A549 (cell line): ENCODE measurements around the gene SLC6A20. TPM values are rescaled to one million over a fixed set of nuclear protein-coding genes. Genes with fewer than 3 reads are reported as not detected.

ENCODE experiments used
- ATAC-seq, 2 experiments: fragments of 200-7000 bp in 1 of 2; fragments of >200 bp in 1 of 2; cut with Nextera tagmentation in 1 of 2; cut with Tn5 transposase in 1 of 2; 3 replicates each; pipeline versions ENCODE4 v1.8.0 to v1.9.1; 2018 to 2020; ENCODE audit warnings: mild to moderate bottlenecking in 1 of 2, moderate library complexity in 1 of 2
- CTCF ChIA-PET: fragments of 300-600 bp; sonication (Branson Sonifier 250); formaldehyde crosslinking; extraction: SDS; loops from one replicate; lab custom pipeline; 2021; ENCODE audit warnings: antibody characterized with exemption, inconsistent platforms; lab: Yijun Ruan, JAX
- POLR2A ChIA-PET: fragments of 350-600 bp; formaldehyde crosslinking; extraction: SDS; loops from one replicate; lab custom pipeline; 2021; ENCODE audit warnings: antibody characterized with exemption, inconsistent platforms; lab: Yijun Ruan, JAX
- DNase-seq, 2 experiments: peaks; one replicate each; pipeline versions ENCODE4 v3.0.0 to v3.0.0-alpha.2; 2011 to 2016; ENCODE audit warnings: low read depth in 1 of 2, low spot score in 1 of 2
- FAIRE-seq: peaks from 2 replicates; lab custom pipeline; 2011; peaks lifted over from hg19 to GRCh38; lab: Jason Lieb, UNC
- H3K27ac ChIP-seq, 2 experiments: fragments of >200 bp; sonication (Bioruptor Twin); formaldehyde crosslinking; 3 replicates each; pipeline ENCODE4 v1.5.1; 2016 to 2017
- H3K4me1 ChIP-seq: fragments of >200 bp; sonication (Bioruptor Twin); formaldehyde crosslinking; 3 replicates; pipeline ENCODE4 v1.6.1; 2016
- H3K4me2 ChIP-seq: fragments of >200 bp; sonication (Bioruptor Twin); formaldehyde crosslinking; 3 replicates; pipeline ENCODE4 v1.6.1; 2016
- H3K4me3 ChIP-seq: fragments of >200 bp; sonication (Bioruptor Twin); formaldehyde crosslinking; 3 replicates; pipeline ENCODE4 v1.5.1; 2016
- H3K9me3 ChIP-seq: fragments of >200 bp; sonication (Bioruptor Twin); formaldehyde crosslinking; 3 replicates; pipeline ENCODE4 v1.6.1; 2016
- BHLHE40 ChIP-seq: IDR thresholded peaks from 2 replicates; pipeline ENCODE4 v1.6.1; 2012; ENCODE audit warnings: low read depth, low read length, inconsistent platforms
- CTCF ChIP-seq: fragments of >200 bp; sonication (Bioruptor Twin); formaldehyde crosslinking; IDR thresholded peaks from 3 replicates; pipeline ENCODE4 v1.5.1; 2016
- E2F6 ChIP-seq: IDR thresholded peaks from 2 replicates; pipeline ENCODE4 v1.6.1; 2012; ENCODE audit warnings: low read depth, borderline replicate concordance
- EHF ChIP-seq: fragments of 250-450 bp; sonication (Bioruptor Pico); IDR thresholded peaks from 2 replicates; pipeline ENCODE4 v1.5.0; 2020; ENCODE audit warnings: mild to moderate bottlenecking
- EP300 ChIP-seq, 2 experiments: fragments of >200 bp; sonication (Bioruptor Twin); formaldehyde crosslinking; IDR thresholded peaks; 2 replicates in 1 of 2; 3 replicates in 1 of 2; pipeline ENCODE4 v1.6.1; 2016 to 2017
- FOSB ChIP-seq: fragments of 250-450 bp; sonication (Bioruptor Pico); IDR thresholded peaks from 2 replicates; pipeline ENCODE4 v1.5.0; 2020; ENCODE audit warnings: mild to moderate bottlenecking, moderate library complexity
- FOXS1 ChIP-seq: fragments of 250-450 bp; sonication (Bioruptor Pico); IDR thresholded peaks from 2 replicates; pipeline ENCODE4 v1.5.0; 2020; ENCODE audit warnings: mild to moderate bottlenecking, moderate library complexity
- HDAC2 ChIP-seq: fragments of 200-600 bp; sonication (generic); IDR thresholded peaks from 2 replicates; pipeline ENCODE4 v1.6.1; 2016
- HOXB13 ChIP-seq: fragments of 250-450 bp; sonication (Bioruptor Pico); IDR thresholded peaks from 2 replicates; pipeline ENCODE4 v1.5.0; 2020; ENCODE audit warnings: low read depth, mild to moderate bottlenecking, moderate library complexity
- JUN ChIP-seq, 2 experiments: fragments of >200 bp; sonication (Bioruptor Twin); formaldehyde crosslinking; IDR thresholded peaks; 2 replicates in 1 of 2; 3 replicates in 1 of 2; pipeline ENCODE4 v1.6.1; 2016 to 2017
- JUNB ChIP-seq: fragments of >200 bp; sonication (Bioruptor Twin); formaldehyde crosslinking; IDR thresholded peaks from 2 replicates; pipeline ENCODE4 v1.6.1; 2016
- KDM1A ChIP-seq: fragments of 200-600 bp; sonication (generic); IDR thresholded peaks from 2 replicates; pipeline ENCODE4 v1.6.1; 2016; ENCODE audit warnings: low read depth, mild to moderate bottlenecking
- KDM5A ChIP-seq: fragments of 200-600 bp; sonication (generic); IDR thresholded peaks from 2 replicates; pipeline ENCODE4 v1.6.1; 2016; ENCODE audit warnings: antibody characterized with exemption, mild to moderate bottlenecking
- MAX ChIP-seq: IDR thresholded peaks from 2 replicates; pipeline ENCODE4 v1.6.1; 2012
- MYC ChIP-seq: IDR thresholded peaks from 2 replicates; pipeline ENCODE4 v1.6.1; 2012; ENCODE audit warnings: mild to moderate bottlenecking, inconsistent platforms, low read length, improper control_type of control experiment, borderline replicate concordance
- NFE2L2 ChIP-seq: fragments of 150-350 bp; conservative IDR thresholded peaks from 2 replicates; pipeline ENCODE4 v1.6.1; 2014; ENCODE audit warnings: low read length
- NR3C1 ChIP-seq: fragments of >200 bp; sonication (Bioruptor Twin); formaldehyde crosslinking; IDR thresholded peaks from 3 replicates; pipeline ENCODE4 v1.6.1; 2017
- POLR2A ChIP-seq: IDR thresholded peaks from 2 replicates; pipeline ENCODE4 v1.6.1; 2012; ENCODE audit warnings: mild to moderate bottlenecking, low read length
- RAD21 ChIP-seq, 2 experiments: fragments of >200 bp in 1 of 2; sonication (Bioruptor Twin) in 1 of 2; formaldehyde crosslinking in 1 of 2; IDR thresholded peaks in 1 of 2; conservative IDR thresholded peaks in 1 of 2; 2 replicates in 1 of 2; 3 replicates in 1 of 2; pipeline ENCODE4 v1.6.1; 2012 to 2018; ENCODE audit warnings: inconsistent platforms in 1 of 2
- RARB ChIP-seq: fragments of 250-450 bp; sonication (Bioruptor Pico); IDR thresholded peaks from 2 replicates; pipeline ENCODE4 v1.8.0; 2021; ENCODE audit warnings: mild to moderate bottlenecking, moderate library complexity
- RCOR1 ChIP-seq: fragments of 150-350 bp; IDR thresholded peaks from 2 replicates; pipeline ENCODE4 v1.6.1; 2014; ENCODE audit warnings: antibody characterized with exemption, low read length, low read depth
- RFX5 ChIP-seq: fragments of 450-650 bp; IDR thresholded peaks from 2 replicates; pipeline ENCODE4 v1.7.1; 2014; ENCODE audit warnings: antibody characterized with exemption, mild to moderate bottlenecking, moderate library complexity
- RNF2 ChIP-seq: fragments of 200-600 bp; sonication (generic); IDR thresholded peaks from 2 replicates; pipeline ENCODE4 v1.6.1; 2016; ENCODE audit warnings: low read depth, mild to moderate bottlenecking, antibody characterized with exemption, moderate library complexity, borderline replicate concordance
- TFCP2L1 ChIP-seq: fragments of 250-450 bp; sonication (Bioruptor Pico); IDR thresholded peaks from 2 replicates; pipeline ENCODE4 v1.5.0; 2021; ENCODE audit warnings: mild to moderate bottlenecking
- TP53 ChIP-seq: fragments of 250-450 bp; sonication (Bioruptor Pico); IDR thresholded peaks from 2 replicates; pipeline ENCODE4 v1.5.0; 2021; ENCODE audit warnings: mild to moderate bottlenecking, moderate library complexity
- ZNF302 ChIP-seq: fragments of 250-450 bp; sonication (Bioruptor Pico); IDR thresholded peaks from 2 replicates; pipeline ENCODE4 v1.9.0; 2021; ENCODE audit warnings: inconsistent platforms, mild to moderate bottlenecking, moderate library complexity
- WGBS: methylation state at CpG from one replicate; pipeline ENCODE4 v1.1.6; 2017; ENCODE audit errors: missing lambda C conversion rate; 5-methylcytosine and 5-hydroxymethylcytosine counted together
- polyA plus RNA-seq, 4 experiments: library from polyadenylated mRNA; depleted of rRNA in 3 of 4; stranded (reverse); fragments of >200 nt; fragmentation: RNase III in 1 of 4; extraction: RNeasy Plus Mini Kit Qiagen cat#74134 plus additional on column Dnase treatment in 1 of 4; gene quantifications; 2 replicates in 3 of 4; 3 replicates in 1 of 4; pipeline ENCODE4 v1.2.3, GENCODE V29; 2011 to 2017
- TF ChIP-seq, protein P1 (sequence below): fragments of >200 bp; sonication (Bioruptor Twin); formaldehyde crosslinking; IDR thresholded peaks from 2 replicates; pipeline ENCODE4 v1.6.1; 2016
- TF ChIP-seq, protein P2 (sequence below): fragments of 150-350 bp; IDR thresholded peaks from 2 replicates; pipeline ENCODE4 v1.6.1; 2014; ENCODE audit warnings: low read depth, mild to moderate bottlenecking, low read length
- TF ChIP-seq, protein P3 (sequence below): fragments of 450-650 bp; IDR thresholded peaks from 2 replicates; pipeline ENCODE4 v1.6.1; 2014; ENCODE audit warnings: antibody characterized with exemption

SLC6A20 gene
- polyA plus RNA-seq, 2 of the 4 experiments (the other 2 are of a cell fraction): not detected

- DNase-seq (no peak), FAIRE-seq (no peak), ATAC-seq (no peak)
- Histone ChIP-seq H3K4me3 (no peak overlapping the region), H3K4me1 (peaks cover 19% of the 10 kb centered on the region), H3K9me3 (peaks cover 14% of the 10 kb centered on the region; the same call in 2 of the 3 replicates), H3K4me2 (no peak overlapping the region), H3K27ac (no peak overlapping the region)
- ChIA-PET POLR2A (no interaction called here), CTCF (no interaction called here)
- no peak for TF ChIP-seq RNF2
- no peak for TF ChIP-seq JUN (IDR thresholded peaks at IDR 0.05)
- TF ChIP-seq JUNB: no peak
- no peak for TF ChIP-seq KDM5A
- no peak for TF ChIP-seq HDAC2
- no peak for TF ChIP-seq RCOR1
- TF ChIP-seq POLR2A: no peak
- TF ChIP-seq RAD21 (conservative IDR thresholded peaks at IDR 0.05 in 1 of 2, IDR thresholded peaks at IDR 0.05 in 1 of 2): no peak
- TF ChIP-seq TP53 (CRISPR knock-in tag): no peak
- TF ChIP-seq KDM1A: no peak
- no peak for TF ChIP-seq E2F6
- no peak for TF ChIP-seq ZNF302
- TF ChIP-seq NR3C1: no peak
- 75% methylated on average over 1 of the region's 1 CpG for WGBS
These were observed 24.8 kb upstream of the SLC6A20 start for GRCh38 chr3:45821127-45821526.

- 62% methylated on average over 2 of the region's 2 CpGs for WGBS
- peaks cover 19% of the 10 kb centered on the region for H3K4me1 ChIP-seq
- CTCF ChIA-PET: interaction anchor here (1.3 kb wide), 1 partner anchor 12 kb away, joined by 3 read pairs; no protein-coding TSS in a partner anchor
- POLR2A ChIA-PET: no interaction called here
- TF ChIP-seq, protein P1, sequence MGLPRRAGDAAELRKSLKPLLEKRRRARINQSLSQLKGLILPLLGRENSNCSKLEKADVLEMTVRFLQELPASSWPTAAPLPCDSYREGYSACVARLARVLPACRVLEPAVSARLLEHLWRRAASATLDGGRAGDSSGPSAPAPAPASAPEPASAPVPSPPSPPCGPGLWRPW: no peak
- TF ChIP-seq NFE2L2 (no peak), BHLHE40 (no peak), MYC (no peak), FOXS1 (CRISPR knock-in tag) (no peak), RNF2 (no peak), RFX5 (no peak), HOXB13 (CRISPR knock-in tag) (no peak), ZNF302 (no peak), MAX (no peak), KDM5A (no peak)
- FAIRE-seq: no peak
- no peak overlapping the region for H3K4me2 ChIP-seq
- H3K4me3 ChIP-seq: no peak overlapping the region
- H3K9me3 ChIP-seq: peaks cover 15% of the 10 kb centered on the region; the same call in 2 of the 3 replicates
- H3K27ac ChIP-seq: no peak overlapping the region
- ATAC-seq: no peak
- DNase-seq: no peak
These were observed 23.2 kb upstream of the SLC6A20 start for GRCh38 chr3:45819543-45819942.

DNA sequence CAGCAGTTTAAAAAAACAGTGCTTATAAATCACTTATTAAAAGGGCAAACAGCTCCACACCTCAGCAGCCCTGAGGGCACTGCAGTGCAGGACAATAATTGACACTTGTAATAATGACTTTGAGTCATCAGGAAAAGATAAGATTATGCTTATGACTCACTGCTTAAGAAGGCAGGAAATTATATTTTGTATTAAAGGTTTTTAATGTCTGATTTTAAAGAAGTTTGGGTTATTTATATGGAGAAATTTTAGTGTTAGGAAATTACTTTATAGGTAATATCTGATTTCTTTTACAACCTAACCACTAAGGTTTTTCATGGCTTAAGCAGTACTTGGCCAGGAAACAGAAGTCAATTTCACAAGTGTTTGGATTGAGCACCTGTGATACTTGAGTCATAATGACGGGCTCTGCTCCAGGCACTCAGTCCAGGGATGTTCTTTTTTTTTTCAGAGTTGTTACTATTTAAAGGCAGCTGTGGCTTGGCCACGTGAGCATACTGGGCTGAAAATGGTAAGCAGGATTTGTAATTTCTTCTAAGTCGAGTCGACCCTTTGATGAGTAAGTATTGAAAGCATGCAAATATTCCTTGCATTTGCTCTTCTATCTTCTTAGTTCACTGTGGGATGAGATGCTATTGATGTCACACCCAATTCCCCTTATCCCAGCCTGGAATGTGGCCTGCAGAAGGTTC is 21.6 kb upstream of the SLC6A20 start:
- DNase-seq: peak; percentile 30 to 72
- ChIA-PET CTCF (interaction anchor here (0.5 to 1.4 kb wide), 4 partner anchors 59 to 759 kb away, joined by 3 to 4 read pairs (median 3); no protein-coding TSS in a partner anchor), POLR2A (no interaction called here)
- Histone ChIP-seq H3K9me3 (peaks cover 15% of the 10 kb centered on the region; the same call in 2 of the 3 replicates), H3K4me1 (peaks cover 19% of the 10 kb centered on the region), H3K27ac (peak overlapping the region; percentile 34 to 66; a peak in 2 of 6 replicates), H3K4me3 (no peak overlapping the region), H3K4me2 (peak overlapping the region; percentile 53)
- 1% methylated on average over 4 of the region's 4 CpGs for WGBS
- ATAC-seq: peak; percentile 79 to 91
- FAIRE-seq: no peak
- TF ChIP-seq EP300 (IDR thresholded peaks at IDR 0.05): no peak
- TF ChIP-seq RARB: no peak
- TF ChIP-seq, protein P2, sequence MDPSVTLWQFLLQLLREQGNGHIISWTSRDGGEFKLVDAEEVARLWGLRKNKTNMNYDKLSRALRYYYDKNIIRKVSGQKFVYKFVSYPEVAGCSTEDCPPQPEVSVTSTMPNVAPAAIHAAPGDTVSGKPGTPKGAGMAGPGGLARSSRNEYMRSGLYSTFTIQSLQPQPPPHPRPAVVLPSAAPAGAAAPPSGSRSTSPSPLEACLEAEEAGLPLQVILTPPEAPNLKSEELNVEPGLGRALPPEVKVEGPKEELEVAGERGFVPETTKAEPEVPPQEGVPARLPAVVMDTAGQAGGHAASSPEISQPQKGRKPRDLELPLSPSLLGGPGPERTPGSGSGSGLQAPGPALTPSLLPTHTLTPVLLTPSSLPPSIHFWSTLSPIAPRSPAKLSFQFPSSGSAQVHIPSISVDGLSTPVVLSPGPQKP: no peak
- TF ChIP-seq FOSB (CRISPR knock-in tag): no peak
- TF ChIP-seq TFCP2L1 (CRISPR knock-in tag): no peak
- TF ChIP-seq JUNB: peak; percentile 91
- TF ChIP-seq EHF (CRISPR knock-in tag): no peak
- TF ChIP-seq CTCF: no peak
- 0 out of 5 replicates have a peak, but pooled peaks of 1 of the 2 experiments have one; percentile 34 for TF ChIP-seq JUN (IDR thresholded peaks at IDR 0.05)
- TF ChIP-seq, protein P3, sequence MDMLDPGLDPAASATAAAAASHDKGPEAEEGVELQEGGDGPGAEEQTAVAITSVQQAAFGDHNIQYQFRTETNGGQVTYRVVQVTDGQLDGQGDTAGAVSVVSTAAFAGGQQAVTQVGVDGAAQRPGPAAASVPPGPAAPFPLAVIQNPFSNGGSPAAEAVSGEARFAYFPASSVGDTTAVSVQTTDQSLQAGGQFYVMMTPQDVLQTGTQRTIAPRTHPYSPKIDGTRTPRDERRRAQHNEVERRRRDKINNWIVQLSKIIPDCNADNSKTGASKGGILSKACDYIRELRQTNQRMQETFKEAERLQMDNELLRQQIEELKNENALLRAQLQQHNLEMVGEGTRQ: peak; percentile 68
- TF ChIP-seq, protein P1: 0 out of 2 replicates have a peak, but pooled peaks have one; percentile 11
